ENCODE measurements around the gene RPL27A.

- no peak for TF ChIP-seq POLR2A (IDR thresholded peaks at IDR 0.05; ENCODE audit: low read depth, low read length)
- no peak for TF ChIP-seq TAF1 (IDR thresholded peaks at IDR 0.05; ENCODE audit: low read depth, low read length)
Observed at GRCh38 chr11:8636127-8636526, 46.5 kb upstream of the RPL27A start.
